Germinal center (tissue), 1 donor: ENCODE data around the gene DNAJB1.
"Not testable (repeated sequence)": the region's sequence is repeated elsewhere in the genome, so short reads cannot be mapped to it uniquely, and the experiment has no call there.

Experiments used
- DNase-seq: peaks from one replicate; pipeline ENCODE4 v3.0.0; 2012; ENCODE audit warnings: mixed read lengths, low spot score

Gene DNAJB1

DNA sequence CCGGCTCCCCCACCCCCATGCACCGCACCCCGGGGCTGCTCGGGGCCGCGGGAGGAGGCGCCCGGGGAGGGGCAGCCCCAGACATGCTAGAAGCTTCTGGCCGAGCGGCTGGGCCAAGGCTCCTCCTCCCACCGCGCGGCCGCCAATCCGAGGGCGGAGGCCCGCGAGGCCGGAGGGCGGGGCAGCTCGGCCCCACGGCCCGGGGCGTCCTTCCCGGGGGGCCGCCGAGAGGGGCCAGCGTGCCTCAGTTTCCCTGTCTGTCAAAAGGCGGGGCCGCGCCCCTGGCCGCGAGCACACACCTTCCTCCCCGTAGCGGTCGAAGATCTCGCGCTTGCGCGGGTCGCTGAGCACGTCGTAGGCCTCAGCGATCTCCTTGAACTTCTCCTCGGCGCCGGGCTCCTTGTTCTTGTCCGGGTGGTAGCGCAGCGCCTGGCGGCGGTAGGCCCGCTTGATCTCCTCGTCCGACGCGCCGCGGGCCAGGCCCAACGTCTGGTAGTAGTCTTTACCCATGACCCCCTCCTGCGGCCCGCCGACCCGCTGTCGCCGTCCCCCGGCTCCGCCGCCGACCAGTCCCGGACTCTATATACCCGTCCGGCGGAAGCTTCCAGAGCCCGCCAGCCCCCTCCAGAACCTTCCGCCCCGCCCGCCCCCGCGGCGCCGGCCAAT is at the start of gene DNAJB1:
TSS of gene DNAJB1 (minus strand) at position 558 of the 666 bp plus-strand sequence. CDS start at position 510, 48 bp downstream.
- DNase-seq, result peak; percentile 86

DNA sequence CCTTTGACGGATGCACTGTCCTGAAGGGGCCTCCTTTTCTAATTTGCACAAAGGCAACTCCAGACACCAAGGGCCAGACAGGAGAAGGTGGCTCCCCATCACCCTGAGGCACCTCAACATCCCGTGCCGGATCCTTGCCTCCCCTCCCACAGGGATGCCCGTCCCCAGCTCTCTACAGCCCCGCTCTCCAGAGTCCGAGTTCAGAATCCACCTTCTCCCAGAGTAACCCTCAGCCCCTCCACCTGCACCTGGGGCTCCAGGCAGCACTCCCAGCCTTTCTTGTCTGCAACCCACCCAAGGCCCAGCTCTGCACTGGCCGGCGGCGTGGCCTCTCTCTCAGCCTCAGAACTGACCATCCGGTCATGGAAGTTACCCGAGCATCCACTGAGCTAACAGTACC is 48.9 kb upstream of the DNAJB1 start:
- no peak for DNase-seq

DNA sequence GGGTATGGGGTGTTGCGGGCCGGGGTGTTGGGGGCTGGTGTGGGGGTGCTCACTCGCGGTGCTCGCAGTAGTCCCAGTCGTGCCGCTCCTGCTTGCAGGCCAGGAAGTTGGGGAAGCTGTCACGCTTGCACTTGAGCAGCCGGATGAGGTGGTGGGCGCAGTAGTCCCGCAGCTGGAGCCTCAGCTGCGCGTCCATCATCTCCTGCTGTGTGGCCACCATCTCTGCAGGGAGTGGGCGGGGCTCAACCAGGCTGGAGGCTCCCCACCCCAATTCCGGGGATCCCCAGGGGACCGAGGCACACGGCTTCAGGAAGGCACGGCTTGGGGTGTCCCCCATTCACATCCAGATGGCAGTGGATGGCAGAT is 48.5 kb upstream of the DNAJB1 start:
- no peak for DNase-seq

DNA sequence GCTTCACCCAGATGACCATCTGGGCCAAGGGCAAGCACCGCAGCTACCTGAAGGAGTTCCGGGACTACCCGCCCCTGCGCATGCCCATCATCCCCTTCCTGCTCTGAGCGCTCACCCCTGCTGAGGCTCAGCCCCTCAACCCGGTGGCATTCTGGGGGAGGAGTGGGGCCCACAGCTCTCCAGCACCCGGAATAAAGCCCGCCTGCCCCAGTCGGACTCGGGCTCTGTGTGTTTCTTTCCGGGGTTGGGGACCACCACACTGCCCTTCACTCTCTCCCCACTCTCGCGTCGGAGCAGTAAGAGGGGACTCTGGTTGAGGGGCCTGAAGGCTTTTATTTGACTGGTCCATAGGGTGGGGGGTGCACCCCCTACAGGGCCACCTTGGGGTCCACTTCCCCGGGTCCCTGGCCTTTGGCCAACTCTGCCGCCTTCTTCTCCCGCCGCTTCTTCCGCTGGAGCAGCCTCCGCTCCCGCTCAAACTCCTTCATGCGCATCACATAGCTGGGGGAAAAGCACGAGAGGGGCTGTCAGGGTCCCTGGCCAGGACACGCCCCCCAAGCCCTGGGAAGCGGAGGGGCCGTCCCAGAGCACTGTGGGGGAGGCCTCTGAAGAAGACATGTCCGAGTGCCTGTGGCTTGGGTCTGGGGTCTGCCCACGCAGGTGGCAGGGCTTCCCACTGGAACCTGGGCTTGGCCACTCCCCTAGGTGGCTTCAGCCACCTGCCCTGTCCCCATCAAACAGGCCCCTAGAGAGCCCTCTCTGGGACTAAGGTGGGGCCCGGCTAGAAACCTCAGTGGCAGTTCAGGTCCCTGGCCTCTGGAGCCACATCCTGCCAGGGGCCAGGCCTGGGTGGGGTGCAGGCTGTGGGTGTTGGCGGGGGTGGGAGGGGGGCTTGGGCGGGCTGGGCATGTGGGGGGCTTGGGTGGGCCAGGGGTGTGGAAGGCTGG is 47.8 kb upstream of the DNAJB1 start:
- DNase-seq, result no peak

DNA sequence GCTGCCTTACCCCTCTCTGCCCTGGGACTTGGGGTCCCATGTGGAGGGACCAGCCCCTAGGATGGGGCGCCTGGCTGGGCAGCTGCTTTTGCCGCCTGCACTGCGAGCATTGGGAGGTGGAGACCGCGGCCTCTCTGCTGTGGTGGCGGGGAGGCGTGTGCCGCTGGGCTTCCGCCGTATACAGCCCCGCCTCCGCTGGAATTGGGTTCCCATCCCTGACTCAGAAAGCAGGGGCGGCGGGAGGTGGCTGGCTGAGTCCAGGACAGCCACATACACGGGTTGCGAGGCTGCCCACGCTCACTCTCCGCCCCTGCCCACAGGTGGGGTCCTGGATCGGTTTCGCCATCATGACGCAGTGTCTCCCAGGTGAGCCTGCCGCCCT is 47.1 kb upstream of the DNAJB1 start:
- DNase-seq, result no peak

DNA sequence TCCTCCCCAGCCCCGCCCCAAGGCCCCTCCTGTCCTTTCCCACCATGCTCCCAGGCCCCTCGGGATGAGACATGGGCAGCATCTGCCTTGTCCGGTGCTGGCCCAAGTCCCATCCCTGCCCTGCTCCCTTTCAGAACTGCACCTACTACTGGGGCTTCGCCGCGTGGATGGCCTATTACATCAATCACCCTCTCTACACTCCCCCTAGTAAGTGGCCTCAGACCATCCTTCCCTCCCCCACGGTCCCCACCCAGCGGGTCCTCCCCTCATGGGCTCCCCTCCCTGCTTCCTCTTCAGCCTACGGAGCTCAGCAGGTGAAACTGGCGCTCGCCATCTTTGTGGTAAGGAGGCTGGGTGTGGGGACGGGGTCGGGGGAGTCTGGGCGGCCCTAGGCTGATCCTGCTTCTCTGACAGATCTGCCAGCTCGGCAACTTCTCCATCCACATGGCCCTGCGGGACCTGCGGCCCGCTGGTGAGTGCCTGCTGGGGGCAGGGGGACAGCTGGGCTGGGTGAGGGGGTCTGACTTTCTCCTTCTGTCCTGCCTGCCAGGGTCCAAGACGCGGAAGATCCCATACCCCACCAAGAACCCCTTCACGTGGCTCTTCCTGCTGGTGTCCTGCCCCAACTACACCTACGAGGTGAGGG is 46.6 kb upstream of the DNAJB1 start:
- not testable (repeated sequence) for DNase-seq

DNA sequence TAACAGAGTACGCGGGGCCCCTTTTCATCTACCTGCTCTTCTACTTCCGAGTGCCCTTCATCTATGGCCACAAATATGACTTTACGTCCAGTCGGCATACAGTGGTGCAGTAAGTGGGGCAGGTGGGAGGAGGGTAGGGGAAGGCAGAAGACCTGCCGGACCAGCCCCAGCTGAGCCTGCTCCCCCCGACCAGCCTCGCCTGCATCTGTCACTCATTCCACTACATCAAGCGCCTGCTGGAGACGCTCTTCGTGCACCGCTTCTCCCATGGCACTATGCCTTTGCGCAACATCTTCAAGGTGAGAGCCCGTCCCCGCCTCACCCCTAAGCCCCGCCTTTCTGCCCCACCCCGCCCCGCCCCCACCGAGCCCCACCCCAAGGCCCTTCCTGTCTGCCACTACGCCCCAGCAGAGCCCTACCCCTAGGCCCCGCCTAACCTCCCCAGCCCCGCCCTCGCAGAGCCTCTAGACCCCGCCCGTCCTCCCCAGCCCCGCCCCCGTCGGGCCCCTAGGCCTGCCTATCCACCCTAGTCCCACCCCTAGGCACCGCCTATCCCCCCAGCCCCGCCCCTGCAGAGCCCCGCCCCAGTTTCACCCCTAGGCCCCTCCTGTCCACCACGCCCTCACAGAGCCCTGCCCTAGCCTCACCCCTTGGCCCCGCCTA is 45.9 kb upstream of the DNAJB1 start:
- DNase-seq, result peak; percentile 63

DNA sequence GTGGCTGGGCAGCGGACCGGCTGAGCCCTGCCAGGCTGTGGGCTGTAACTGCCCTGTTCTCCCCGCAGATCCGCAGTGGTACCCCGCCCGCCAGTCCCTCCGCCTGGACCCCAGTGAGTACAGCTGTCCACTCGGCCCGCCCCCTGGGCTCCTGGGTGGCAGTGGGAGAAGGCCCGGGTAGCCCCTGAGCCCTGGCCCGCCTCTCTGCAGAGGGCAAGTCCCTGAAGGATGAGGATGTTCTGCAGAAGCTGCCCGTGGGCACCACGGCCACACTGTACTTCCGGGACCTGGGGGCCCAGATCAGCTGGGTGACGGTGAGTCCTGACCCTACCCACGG is 45.4 kb upstream of the DNAJB1 start:
- DNase-seq, result no peak

DNA sequence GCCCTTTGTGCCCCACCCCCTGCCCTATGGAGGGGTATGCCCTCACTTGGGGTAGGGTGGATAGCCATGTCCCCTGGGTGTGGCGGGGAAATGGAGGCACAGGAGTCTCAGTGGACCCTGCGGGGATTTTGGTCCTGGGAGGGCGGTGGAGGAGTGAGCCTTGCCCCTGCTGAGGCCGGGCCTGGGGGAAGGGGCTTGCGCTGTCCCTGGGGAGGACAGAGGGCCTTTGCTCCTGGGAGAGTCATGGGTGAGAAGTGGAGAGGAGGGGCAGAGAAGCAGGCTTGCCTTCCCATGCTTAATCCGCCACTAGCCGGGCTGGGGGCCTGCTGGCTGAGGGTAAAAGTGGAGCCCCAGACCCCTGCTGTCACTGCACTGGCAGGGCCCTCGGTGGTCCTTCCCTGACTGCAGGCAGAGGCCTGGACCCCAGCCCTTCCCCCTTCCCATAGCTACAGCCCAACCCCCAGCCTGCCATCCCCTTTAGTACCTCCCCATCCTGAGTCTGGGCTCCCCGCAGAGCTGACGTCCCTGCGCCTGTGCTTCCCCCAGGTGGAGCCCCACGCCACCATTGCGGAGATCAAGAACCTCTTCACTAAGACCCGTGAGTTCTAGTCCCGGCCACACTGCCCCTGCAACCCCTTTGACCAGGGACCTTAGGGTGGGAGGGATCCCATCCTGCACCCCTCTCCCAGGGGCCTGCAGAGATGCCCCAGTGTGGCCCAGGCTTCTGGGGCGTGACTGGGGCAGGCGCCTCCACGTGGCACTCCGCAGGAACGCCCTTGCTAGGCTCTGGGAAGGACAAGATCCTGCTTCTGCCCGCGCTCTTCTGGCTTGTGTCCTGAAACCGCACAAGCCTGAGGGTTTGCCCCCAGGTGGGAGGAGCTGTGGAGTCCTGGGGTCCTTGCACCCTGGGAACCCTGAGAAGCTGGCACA is 44.7 kb upstream of the DNAJB1 start:
- DNase-seq, result no peak

DNA sequence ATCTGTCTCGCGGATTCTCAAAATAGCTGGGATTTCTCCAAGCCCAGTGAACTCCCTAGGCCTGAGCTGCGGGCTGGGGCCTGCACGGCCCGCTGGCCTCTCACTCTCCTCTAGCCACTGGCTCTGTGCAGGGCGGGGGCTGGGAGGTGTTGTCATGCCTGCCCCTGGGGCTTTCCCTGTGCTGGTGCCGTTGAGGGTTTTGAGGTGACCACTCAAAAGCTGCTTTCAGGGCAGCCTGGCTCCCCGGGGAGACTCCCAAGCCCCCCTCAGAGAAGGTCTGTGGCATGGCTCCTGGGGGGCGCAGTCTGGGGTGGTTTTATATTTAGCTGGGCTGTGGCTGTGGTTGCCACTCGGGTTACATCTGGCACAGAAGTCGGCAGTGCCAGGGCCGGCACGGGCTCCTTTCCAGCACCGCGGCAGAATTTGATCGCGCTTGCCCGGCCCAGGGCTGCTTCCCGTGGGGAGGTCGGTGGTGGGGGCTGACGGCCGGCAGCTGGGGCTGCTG is 43.7 kb upstream of the DNAJB1 start:
- no peak for DNase-seq

DNA sequence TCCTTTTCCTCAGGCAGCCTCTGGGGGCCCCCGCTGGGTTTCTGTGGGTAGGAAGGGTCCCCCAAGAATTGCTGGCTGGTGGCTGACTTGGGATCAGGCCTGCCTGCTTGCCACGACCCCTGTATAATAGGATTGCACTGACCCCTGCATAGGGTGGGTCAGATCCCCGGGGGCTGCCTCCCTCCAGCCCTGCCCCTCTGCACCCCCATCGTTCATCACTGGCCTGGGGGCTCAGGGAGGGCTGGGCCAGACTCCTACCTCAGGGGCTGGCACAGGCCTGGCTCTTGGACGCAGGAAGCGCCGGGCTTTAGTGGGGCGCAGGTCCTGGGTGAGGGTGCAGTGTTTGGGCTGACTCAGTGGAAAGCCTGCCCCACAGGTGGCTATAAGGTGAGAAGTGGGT is 43.1 kb upstream of the DNAJB1 start:
- DNase-seq, result no peak

DNA sequence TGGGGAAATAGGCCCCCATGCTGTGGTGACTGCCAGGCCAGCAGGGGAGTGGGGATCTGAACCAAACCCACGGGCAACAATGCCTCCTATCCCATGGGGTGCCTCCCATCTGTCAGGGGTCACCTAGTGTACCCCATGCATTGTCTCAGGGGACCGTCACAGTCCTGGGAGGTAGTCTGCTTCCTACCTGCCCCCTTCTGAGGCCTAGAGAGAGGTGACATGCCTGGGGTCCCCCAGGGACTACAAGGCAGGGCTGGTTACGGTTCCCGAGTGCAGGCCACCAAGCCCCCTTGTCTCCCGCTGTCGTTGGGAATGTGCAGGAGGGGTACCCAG is 42.5 kb upstream of the DNAJB1 start:
- DNase-seq, result no peak

DNA sequence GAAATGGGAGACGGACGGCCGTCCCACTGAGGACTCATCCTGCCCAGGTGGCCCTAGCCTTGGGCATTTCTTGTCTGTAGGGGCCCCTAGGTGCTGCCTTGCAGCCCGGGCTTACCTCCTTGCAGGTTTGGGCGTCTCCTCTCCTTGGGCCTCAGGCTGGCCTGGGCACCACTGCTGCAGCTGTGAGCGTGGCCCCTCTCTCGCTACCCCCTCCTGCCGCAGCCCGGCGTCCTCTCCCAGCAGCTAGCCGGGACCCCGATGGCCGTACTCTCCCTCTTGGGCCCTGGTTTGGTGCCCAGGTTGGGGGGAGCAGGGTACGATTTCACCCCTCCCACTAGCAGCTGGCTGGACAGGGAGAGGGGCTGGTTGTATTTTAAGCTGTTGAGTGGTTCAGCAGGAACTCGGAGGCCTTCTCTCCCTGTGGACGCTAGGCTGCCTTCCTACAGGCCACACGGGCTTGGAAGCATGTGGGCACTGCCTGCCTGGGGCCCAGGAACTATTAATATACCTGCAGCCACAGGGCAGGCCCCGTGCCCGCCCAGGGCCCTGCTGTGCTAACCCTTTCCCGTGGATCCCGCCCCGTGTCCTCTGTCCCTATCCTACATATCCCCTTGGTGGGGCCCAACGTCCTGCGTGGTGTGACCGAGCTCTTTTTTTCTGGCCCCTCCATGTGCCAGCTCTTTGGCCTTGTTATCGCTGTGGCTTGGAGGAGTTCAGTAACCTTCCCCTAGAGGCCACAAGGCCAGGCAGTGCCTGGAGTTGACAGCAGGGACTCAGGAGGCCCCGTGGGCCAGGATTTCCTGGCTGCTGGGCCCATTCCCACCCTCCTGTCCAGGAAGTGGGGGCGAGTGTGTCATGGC is 41.9 kb upstream of the DNAJB1 start:
- no peak for DNase-seq

DNA sequence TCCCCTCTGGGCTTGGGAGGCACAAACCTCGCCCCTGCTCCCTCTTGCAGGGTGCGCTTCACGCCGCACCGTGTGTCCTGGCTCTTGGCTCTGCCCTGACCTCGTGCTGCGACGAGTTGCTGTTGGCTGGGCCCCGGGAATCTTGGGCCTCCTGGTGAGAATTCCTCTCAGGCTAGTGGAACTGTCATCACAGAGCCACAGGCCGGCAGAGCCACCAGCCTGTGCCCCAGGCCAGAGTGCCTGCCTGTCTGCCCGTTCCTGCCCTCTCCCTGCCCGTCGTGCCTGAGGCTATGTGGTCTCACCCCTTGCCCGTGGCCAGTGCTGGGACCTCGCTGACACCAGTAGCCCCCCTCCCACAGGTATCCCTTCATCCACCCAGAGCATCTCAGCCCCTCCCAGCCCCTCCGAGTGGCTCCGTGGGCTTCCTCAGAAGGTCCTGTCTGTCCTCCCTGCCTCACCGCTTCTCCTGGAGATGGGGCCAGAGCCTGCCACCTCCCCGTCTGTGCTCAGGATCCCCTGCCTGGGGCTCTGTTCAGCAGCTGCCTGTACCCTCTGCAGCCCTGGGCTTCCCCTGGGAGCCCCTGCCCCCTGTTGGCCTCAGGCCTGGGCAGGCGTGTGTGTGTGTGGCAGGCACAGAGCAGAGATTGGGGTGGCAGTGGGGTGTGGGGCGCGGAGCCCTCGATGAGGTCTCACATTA is 40.3 kb upstream of the DNAJB1 start:
- DNase-seq, result no peak

DNA sequence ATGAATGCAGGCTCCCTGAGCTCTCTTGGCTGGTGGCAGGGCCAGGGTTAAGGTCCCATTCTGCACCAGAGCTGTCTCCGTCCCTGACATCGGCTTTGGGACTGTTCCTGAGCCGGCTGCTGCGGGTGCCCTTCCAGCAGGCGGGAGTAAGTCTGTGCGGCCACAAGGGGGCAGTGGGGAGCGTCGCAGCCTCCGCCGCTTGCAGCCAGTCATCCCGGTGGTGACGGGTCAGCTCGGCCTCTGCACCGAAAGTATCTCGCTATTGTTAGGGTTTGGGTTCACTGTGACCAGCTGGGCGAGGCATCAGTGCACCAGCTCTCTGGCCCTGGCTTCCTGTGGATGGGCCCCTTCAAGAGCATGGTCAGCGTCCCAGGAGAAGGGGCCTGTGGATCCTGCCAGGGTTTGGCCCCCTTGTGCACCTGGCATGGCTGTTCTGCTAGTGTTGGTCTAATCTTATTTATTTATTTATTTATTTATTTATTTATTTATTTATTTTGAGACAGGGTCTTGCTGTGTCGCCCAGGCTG is 38.5 kb upstream of the DNAJB1 start:
- peak; percentile 81 for DNase-seq

DNA sequence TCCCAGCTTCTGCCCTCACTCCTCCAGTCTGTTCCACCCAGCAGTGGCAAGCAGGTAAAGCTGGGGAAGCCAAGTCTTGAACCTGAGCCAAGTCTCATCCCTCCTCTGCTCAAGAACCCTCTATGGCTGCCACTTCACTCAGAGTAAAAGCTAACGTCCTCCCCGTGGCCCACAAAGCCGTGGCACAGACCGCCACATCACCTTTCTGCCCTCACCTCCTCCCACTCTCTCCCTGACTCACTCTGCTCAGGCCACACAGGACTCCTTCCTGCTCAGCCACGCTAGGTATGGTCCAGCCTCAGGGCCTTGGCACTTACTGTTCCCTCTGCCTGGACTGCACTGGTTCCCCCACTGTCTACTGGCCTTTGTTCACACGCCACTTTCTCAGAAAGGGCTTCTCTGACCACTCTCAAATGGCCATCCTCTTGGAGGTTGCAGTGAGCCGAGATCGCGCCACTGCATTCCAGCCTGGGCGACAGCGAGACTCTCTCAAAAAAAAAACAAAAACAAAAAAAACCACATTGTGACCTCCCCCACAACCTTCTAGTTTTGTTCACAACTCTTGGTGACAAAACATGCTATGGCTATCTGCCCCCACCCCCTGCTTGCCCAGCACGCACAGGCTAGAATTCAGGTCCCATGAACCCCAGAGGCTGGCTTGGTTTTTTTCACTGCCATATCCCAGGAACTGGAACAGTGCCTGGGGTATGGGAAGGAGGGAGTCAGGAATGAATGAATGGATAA is 37.9 kb upstream of the DNAJB1 start:
- DNase-seq, result no peak

DNA sequence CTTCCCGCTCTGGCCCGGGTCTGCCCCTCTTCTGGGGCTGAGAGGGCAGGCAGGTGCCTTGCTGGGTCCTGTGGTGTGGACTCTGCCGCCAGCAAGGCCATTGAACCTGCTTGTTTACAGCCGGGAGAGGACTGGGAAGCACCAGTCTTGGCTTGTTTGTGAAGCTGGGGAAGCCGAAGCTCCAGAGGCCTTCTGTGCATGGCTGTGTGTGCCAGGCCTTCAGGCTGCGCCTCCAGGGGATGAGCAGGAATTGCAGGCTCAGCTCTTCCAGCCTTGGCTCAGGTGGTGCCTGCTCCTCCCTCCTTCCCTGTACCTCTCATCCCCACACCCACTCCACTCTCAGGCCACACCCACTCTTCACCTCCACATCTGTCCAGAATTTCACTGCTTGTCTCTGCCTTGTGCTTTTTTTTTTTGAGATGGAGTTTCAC is 36.2 kb upstream of the DNAJB1 start:
- no peak for DNase-seq

DNA sequence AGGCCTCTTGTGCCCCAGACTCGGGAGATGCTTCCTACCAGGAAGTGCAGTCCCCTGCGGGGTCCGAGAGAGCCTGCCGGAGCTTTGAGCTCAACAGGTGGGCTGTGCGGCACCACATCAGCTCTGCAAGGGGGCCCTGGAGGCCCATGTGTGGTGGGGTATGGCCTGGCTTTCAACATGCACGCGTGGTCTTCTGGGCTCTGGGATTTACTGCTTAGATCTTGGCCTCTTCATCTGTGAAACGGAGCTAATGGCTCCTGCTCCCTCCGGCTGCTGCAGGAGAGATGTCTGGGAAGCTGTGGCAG is 35.7 kb upstream of the DNAJB1 start:
- no peak for DNase-seq
